Endothelial cell of umbilical vein (primary cell): ENCODE results near the gene SLC38A2.

Experiments
- CTCF ChIP-seq, 2 donors: IDR thresholded peaks; 1 replicate in 1 of 2; 2 replicates in 1 of 2; pipeline ENCODE4 v1.5.1; 2011; ENCODE audit warnings: low read length in 2 of 2, mild to moderate bottlenecking in 2 of 2, moderate library complexity in 2 of 2, control low read depth in 1 of 2, inconsistent platforms in 1 of 2, low read depth in 1 of 2; ENCODE audit not compliant: insufficient read depth in 1 of 2; ENCODE audit errors: extremely low read depth in 1 of 2
- EZH2 ChIP-seq: IDR thresholded peaks from 2 replicates; pipeline ENCODE4 v1.6.1; 2012; ENCODE audit warnings: borderline replicate concordance, low read depth, mild to moderate bottlenecking, moderate library complexity, low read length, inconsistent platforms; ENCODE audit not compliant: severe bottlenecking
- FOS ChIP-seq: IDR thresholded peaks from 2 replicates; pipeline ENCODE4 v1.6.1; 2011; ENCODE audit warnings: mild to moderate bottlenecking, low read length, moderate library complexity, borderline replicate concordance; ENCODE audit not compliant: insufficient read depth
- GATA2 ChIP-seq: IDR thresholded peaks from 2 replicates; pipeline ENCODE4 v1.7.0; 2011; ENCODE audit warnings: low read depth, mild to moderate bottlenecking, moderate library complexity, mixed read lengths, low read length; ENCODE audit not compliant: insufficient read length, insufficient read depth
- JUN ChIP-seq: IDR thresholded peaks from 2 replicates; pipeline ENCODE4 v1.6.1; 2011; ENCODE audit warnings: borderline replicate concordance, low read depth; ENCODE audit not compliant: insufficient read length, insufficient read depth
- MAX ChIP-seq: IDR thresholded peaks from 2 replicates; pipeline ENCODE4 v1.6.1; 2011; ENCODE audit not compliant: insufficient read depth, insufficient read length
- POLR2A ChIP-seq: IDR thresholded peaks from 2 replicates; pipeline ENCODE4 v1.6.1; 2012; ENCODE audit warnings: low read depth, mild to moderate bottlenecking, control low read depth, low read length
- POLR2AphosphoS5 ChIP-seq: IDR thresholded peaks from 2 replicates; pipeline ENCODE4 v1.6.1; 2012; ENCODE audit warnings: low read depth, mild to moderate bottlenecking, control low read depth, low read length, moderate library complexity; ENCODE audit not compliant: insufficient read depth

- TF ChIP-seq CTCF (IDR thresholded peaks at IDR 0.05; ENCODE audit: extremely low read depth in 1 of 2, insufficient read depth in 1 of 2, low read depth in 1 of 2, low read length in 2 of 2) (no peak), POLR2A (no peak), POLR2AphosphoS5 (peak; percentile 27), MAX (no peak), FOS (no peak), EZH2 (no peak), JUN (no peak), GATA2 (no peak)
Observed at GRCh38 chr12:46367351-46368029, 5.1 kb downstream of the SLC38A2 start.
